ENCODE measurements around the gene OMP.

Gene OMP

GRCh38 chr11:77101043-77101537 lies 1.6 kb upstream of the OMP start:
- H3K27ac ChIP-seq (replicated peaks), result no peak overlapping the region
- TF ChIP-seq CTCF (IDR thresholded peaks at IDR 0.05; ENCODE audit: insufficient read depth, low read length) (peak; percentile 34), POLR2AphosphoS5 (IDR thresholded peaks at IDR 0.05; ENCODE audit: low read depth) (no peak), GABPA (IDR thresholded peaks at IDR 0.05; ENCODE audit: low read depth) (no peak), SPI1 (IDR thresholded peaks at IDR 0.05; ENCODE audit: borderline replicate concordance, low read depth) (no peak)
- TF ChIP-seq, protein P1, sequence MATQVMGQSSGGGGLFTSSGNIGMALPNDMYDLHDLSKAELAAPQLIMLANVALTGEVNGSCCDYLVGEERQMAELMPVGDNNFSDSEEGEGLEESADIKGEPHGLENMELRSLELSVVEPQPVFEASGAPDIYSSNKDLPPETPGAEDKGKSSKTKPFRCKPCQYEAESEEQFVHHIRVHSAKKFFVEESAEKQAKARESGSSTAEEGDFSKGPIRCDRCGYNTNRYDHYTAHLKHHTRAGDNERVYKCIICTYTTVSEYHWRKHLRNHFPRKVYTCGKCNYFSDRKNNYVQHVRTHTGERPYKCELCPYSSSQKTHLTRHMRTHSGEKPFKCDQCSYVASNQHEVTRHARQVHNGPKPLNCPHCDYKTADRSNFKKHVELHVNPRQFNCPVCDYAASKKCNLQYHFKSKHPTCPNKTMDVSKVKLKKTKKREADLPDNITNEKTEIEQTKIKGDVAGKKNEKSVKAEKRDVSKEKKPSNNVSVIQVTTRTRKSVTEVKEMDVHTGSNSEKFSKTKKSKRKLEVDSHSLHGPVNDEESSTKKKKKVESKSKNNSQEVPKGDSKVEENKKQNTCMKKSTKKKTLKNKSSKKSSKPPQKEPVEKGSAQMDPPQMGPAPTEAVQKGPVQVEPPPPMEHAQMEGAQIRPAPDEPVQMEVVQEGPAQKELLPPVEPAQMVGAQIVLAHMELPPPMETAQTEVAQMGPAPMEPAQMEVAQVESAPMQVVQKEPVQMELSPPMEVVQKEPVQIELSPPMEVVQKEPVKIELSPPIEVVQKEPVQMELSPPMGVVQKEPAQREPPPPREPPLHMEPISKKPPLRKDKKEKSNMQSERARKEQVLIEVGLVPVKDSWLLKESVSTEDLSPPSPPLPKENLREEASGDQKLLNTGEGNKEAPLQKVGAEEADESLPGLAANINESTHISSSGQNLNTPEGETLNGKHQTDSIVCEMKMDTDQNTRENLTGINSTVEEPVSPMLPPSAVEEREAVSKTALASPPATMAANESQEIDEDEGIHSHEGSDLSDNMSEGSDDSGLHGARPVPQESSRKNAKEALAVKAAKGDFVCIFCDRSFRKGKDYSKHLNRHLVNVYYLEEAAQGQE (IDR thresholded peaks at IDR 0.05; ENCODE audit: insufficient replicate concordance, low read depth), result no peak
- no peak overlapping the region for H3K4me3 ChIP-seq (replicated peaks; ENCODE audit: insufficient read depth, low read length)
- DNase-seq (ENCODE audit: low read depth in 1 of 2, low spot score in 1 of 2), result peak; percentile 10 to 13
- no peaks in the 10 kb centered on the region for H3K27me3 ChIP-seq (ENCODE audit: insufficient read depth, poor library complexity, severe bottlenecking)

GRCh38 chr11:77103319-77103718 lies 679 bp downstream of the OMP start:
- Histone ChIP-seq H3K27me3 (ENCODE audit: insufficient read depth, poor library complexity, severe bottlenecking) (no peaks in the 10 kb centered on the region), H3K27ac (replicated peaks) (no peak overlapping the region), H3K4me3 (replicated peaks; ENCODE audit: insufficient read depth, low read length) (no peak overlapping the region)
- TF ChIP-seq, protein P1 (IDR thresholded peaks at IDR 0.05; ENCODE audit: insufficient replicate concordance, low read depth), result no peak
- no peak for TF ChIP-seq POLR2AphosphoS5 (IDR thresholded peaks at IDR 0.05; ENCODE audit: low read depth)
- TF ChIP-seq CTCF (IDR thresholded peaks at IDR 0.05; ENCODE audit: insufficient read depth, low read length), result no peak
- no peak for DNase-seq (ENCODE audit: low read depth in 1 of 2, low spot score in 1 of 2)

- Histone ChIP-seq H3K4me3 (replicated peaks; ENCODE audit: insufficient read depth, low read length) (no peak overlapping the region), H3K27me3 (ENCODE audit: insufficient read depth, poor library complexity, severe bottlenecking) (no peaks in the 10 kb centered on the region), H3K27ac (replicated peaks) (no peak overlapping the region)
- TF ChIP-seq CTCF (IDR thresholded peaks at IDR 0.05; ENCODE audit: insufficient read depth, low read length), result no peak
- no peak for TF ChIP-seq SPI1 (IDR thresholded peaks at IDR 0.05; ENCODE audit: borderline replicate concordance, low read depth)
- TF ChIP-seq, protein P1 (IDR thresholded peaks at IDR 0.05; ENCODE audit: insufficient replicate concordance, low read depth), result no peak
- TF ChIP-seq POLR2AphosphoS5 (IDR thresholded peaks at IDR 0.05; ENCODE audit: low read depth), result no peak
- no peak for TF ChIP-seq GABPA (IDR thresholded peaks at IDR 0.05; ENCODE audit: low read depth)
- DNase-seq (ENCODE audit: low read depth in 1 of 2, low spot score in 1 of 2), result no peak
These were observed 2.1 kb downstream of the OMP start for GRCh38 chr11:77104727-77105126.

Data from HL-60 (cell line).